ENCODE data around the gene CNFN.

CNFN gene

GRCh38 chr19:42389899-42390298, at the start of gene CNFN:
TSS of gene CNFN (minus strand) at chr19:42390297. CDS start at chr19:42389037, 1,260 bp downstream.
- FAIRE-seq: no peak

GRCh38 chr19:42436006-42436405, 45.9 kb upstream of the CNFN start:
- FAIRE-seq: no peak

GRCh38 chr19:42435316-42435715, 45.2 kb upstream of the CNFN start:
- no peak for FAIRE-seq

- FAIRE-seq: no peak
Observed at GRCh38 chr19:42433503-42434260, 43.6 kb upstream of the CNFN start.

GRCh38 chr19:42431486-42431885, 41.4 kb upstream of the CNFN start:
- FAIRE-seq: no peak

- FAIRE-seq: no peak
Observed at GRCh38 chr19:42428676-42429075, 38.6 kb upstream of the CNFN start.

- FAIRE-seq: no peak
Observed at GRCh38 chr19:42427313-42427712, 37.2 kb upstream of the CNFN start, which contains the start of gene LIPE. TSS of gene LIPE (minus strand) at chr19:42427388. CDS start at chr19:42427149, 239 bp downstream.

- FAIRE-seq: no peak
Observed at GRCh38 chr19:42426643-42427042, 36.5 kb upstream of the CNFN start.

GRCh38 chr19:42424712-42425131, 34.6 kb upstream of the CNFN start:
- no peak for FAIRE-seq

GRCh38 chr19:42424345-42424707, 34.2 kb upstream of the CNFN start:
- FAIRE-seq: no peak

GRCh38 chr19:42423462-42424344, 33.6 kb upstream of the CNFN start:
- FAIRE-seq: peak; percentile 72

- no peak for FAIRE-seq
Observed at GRCh38 chr19:42422901-42423461, 32.9 kb upstream of the CNFN start.

- FAIRE-seq: no peak
Observed at GRCh38 chr19:42422092-42422900, 32.2 kb upstream of the CNFN start.

- no peak for FAIRE-seq
Observed at GRCh38 chr19:42421591-42422031, 31.5 kb upstream of the CNFN start.

- no peak for FAIRE-seq
Observed at GRCh38 chr19:42421101-42421500, 31.0 kb upstream of the CNFN start.

- no peak for FAIRE-seq
Observed at GRCh38 chr19:42420055-42420544, 30.0 kb upstream of the CNFN start.

GRCh38 chr19:42419309-42419708, 29.2 kb upstream of the CNFN start:
- no peak for FAIRE-seq

GRCh38 chr19:42412661-42413076, 22.6 kb upstream of the CNFN start:
- no peak for FAIRE-seq

- FAIRE-seq: no peak
Observed at GRCh38 chr19:42412227-42412626, 22.1 kb upstream of the CNFN start.

GRCh38 chr19:42411581-42412178, 21.6 kb upstream of the CNFN start:
- no peak for FAIRE-seq

- FAIRE-seq: no peak
Observed at GRCh38 chr19:42410371-42410770, 20.3 kb upstream of the CNFN start.

- FAIRE-seq: no peak
Observed at GRCh38 chr19:42409477-42409876, 19.4 kb upstream of the CNFN start.

Data from endometrium (tissue), 2 donors.